ENCODE data around the gene ZNF791. TPM values are rescaled to one million over a fixed set of nuclear protein-coding genes. Genes with fewer than 3 reads are reported as not detected.

The ZNF791 gene
- total RNA-seq, 1 experiment from 2014 or later = 22.4 TPM

GRCh38 chr19:12672744-12673143, 62.0 kb downstream of the ZNF791 start:
- intact Hi-C loops (cut with micrococcal nuclease; ENCODE audit: unreplicated experiment) = loop anchor here (2.0 kb wide), 1 partner anchor 108 kb away; no protein-coding TSS in a partner anchor
- no peak overlapping the region for H3K27ac ChIP-seq

GRCh38 chr19:12675399-12675798, 64.7 kb downstream of the ZNF791 start:
- ChIA-PET POLR2A (ENCODE audit: unreplicated experiment) (no interaction called here), CTCF (no interaction called here)
- intact Hi-C loops (cut with micrococcal nuclease; ENCODE audit: unreplicated experiment) = no loop called here
- H4K20me1 ChIP-seq (ENCODE audit: insufficient read depth) = peaks cover 25% of the 10 kb centered on the region
- H3K4me3 ChIP-seq = no peak overlapping the region
- TF ChIP-seq EZH2 (IDR thresholded peaks at IDR 0.05; ENCODE audit: low read depth) = no peak
- H2AFZ ChIP-seq = no peak overlapping the region
- peaks cover 48% of the 10 kb centered on the region for H3F3A ChIP-seq (ENCODE audit: insufficient read depth, low read depth)
- H3K27me3 ChIP-seq (ENCODE audit: insufficient read depth, low read depth) = no peaks in the 10 kb centered on the region
- H3K27ac ChIP-seq = no peak overlapping the region
- BruUV-seq (replicated peaks) = no TSS peak
- peaks cover 11% of the 10 kb centered on the region; the same call in 1 of the 2 replicates for H3K4me1 ChIP-seq (replicated peaks; ENCODE audit: insufficient read depth)
- peaks cover 34% of the 10 kb centered on the region for H3K36me3 ChIP-seq (ENCODE audit: low read depth)
- H3K4me2 ChIP-seq = no peak overlapping the region
- H3K9me2 ChIP-seq (ENCODE audit: insufficient read depth) = no peaks in the 10 kb centered on the region
- no peak for DNase-seq
- peaks cover 24% of the 10 kb centered on the region for H3K79me2 ChIP-seq (ENCODE audit: low read depth)
- no peaks in the 10 kb centered on the region for H3K9me3 ChIP-seq (ENCODE audit: insufficient read depth, low read depth)

More at GRCh38 chr19:12672744-12673143, 62.0 kb downstream of the ZNF791 start:
- Histone ChIP-seq H3K4me1 (replicated peaks; ENCODE audit: insufficient read depth) (peaks cover 15% of the 10 kb centered on the region), H3K4me3 (no peak overlapping the region), H3F3A (ENCODE audit: insufficient read depth, low read depth) (peaks cover 47% of the 10 kb centered on the region), H4K20me1 (ENCODE audit: insufficient read depth) (peaks cover 15% of the 10 kb centered on the region), H3K9me3 (ENCODE audit: insufficient read depth, low read depth) (no peaks in the 10 kb centered on the region), H3K4me2 (no peak overlapping the region), H3K79me2 (ENCODE audit: low read depth) (peaks cover 29% of the 10 kb centered on the region), H2AFZ (no peak overlapping the region), H3K36me3 (ENCODE audit: low read depth) (peaks cover 20% of the 10 kb centered on the region), H3K9me2 (ENCODE audit: insufficient read depth) (no peaks in the 10 kb centered on the region), H3K27me3 (ENCODE audit: insufficient read depth, low read depth) (no peaks in the 10 kb centered on the region)
- TF ChIP-seq CTCF (conservative IDR thresholded peaks at IDR 0.05) (no peak), EZH2 (IDR thresholded peaks at IDR 0.05; ENCODE audit: low read depth) (no peak)
- no TSS peak for BruUV-seq (replicated peaks)
- DNase-seq = no peak
- POLR2A ChIA-PET (ENCODE audit: unreplicated experiment) = interaction anchor here (0.7 kb wide), 1 partner anchor 472 kb away, joined by 5 read pairs; no protein-coding TSS in a partner anchor
- CTCF ChIA-PET = interaction anchor here (0.7 to 1.0 kb wide), 3 partner anchors 27 to 1405 kb away, joined by 4 to 13 read pairs (median 13); no protein-coding TSS in a partner anchor

GRCh38 chr19:12675940-12676339, 65.2 kb downstream of the ZNF791 start:
- Histone ChIP-seq H2AFZ (no peak overlapping the region), H3K36me3 (ENCODE audit: low read depth) (peaks cover 34% of the 10 kb centered on the region), H3K9me3 (ENCODE audit: insufficient read depth, low read depth) (no peaks in the 10 kb centered on the region), H3K4me3 (no peak overlapping the region), H3K9me2 (ENCODE audit: insufficient read depth) (no peaks in the 10 kb centered on the region), H3K4me1 (replicated peaks; ENCODE audit: insufficient read depth) (peaks cover 7% of the 10 kb centered on the region; the same call in 1 of the 2 replicates), H3K27ac (no peak overlapping the region), H3F3A (ENCODE audit: insufficient read depth, low read depth) (peaks cover 46% of the 10 kb centered on the region), H3K79me2 (ENCODE audit: low read depth) (peaks cover 21% of the 10 kb centered on the region), H4K20me1 (ENCODE audit: insufficient read depth) (peaks cover 28% of the 10 kb centered on the region), H3K27me3 (ENCODE audit: insufficient read depth, low read depth) (no peaks in the 10 kb centered on the region), H3K4me2 (no peak overlapping the region)
- intact Hi-C loops (cut with micrococcal nuclease; ENCODE audit: unreplicated experiment) = no loop called here
- CTCF ChIA-PET = no interaction called here
- no TSS peak for BruUV-seq (replicated peaks)
- TF ChIP-seq EZH2 (IDR thresholded peaks at IDR 0.05; ENCODE audit: low read depth) (no peak), CTCF (conservative IDR thresholded peaks at IDR 0.05) (no peak)
- no peak for DNase-seq
- POLR2A ChIA-PET (ENCODE audit: unreplicated experiment) = no interaction called here

- H3K27me3 ChIP-seq (ENCODE audit: insufficient read depth, low read depth) = no peaks in the 10 kb centered on the region
- H3K79me2 ChIP-seq (ENCODE audit: low read depth) = peaks cover 19% of the 10 kb centered on the region
- CTCF ChIA-PET = interaction anchor here (0.5 kb wide), 1 partner anchor 1255 kb away, joined by 3 read pairs; no protein-coding TSS in a partner anchor
- H3K4me3 ChIP-seq = no peak overlapping the region
- peak; percentile 78 to 85 for DNase-seq
- intact Hi-C loops (cut with micrococcal nuclease; ENCODE audit: unreplicated experiment) = no loop called here
- H2AFZ ChIP-seq = no peak overlapping the region
- peaks cover 34% of the 10 kb centered on the region for H3K36me3 ChIP-seq (ENCODE audit: low read depth)
- H4K20me1 ChIP-seq (ENCODE audit: insufficient read depth) = peaks cover 28% of the 10 kb centered on the region
- peaks cover 6% of the 10 kb centered on the region; the same call in 1 of the 2 replicates for H3K4me1 ChIP-seq (replicated peaks; ENCODE audit: insufficient read depth)
- H3K27ac ChIP-seq = no peak overlapping the region
- BruUV-seq (replicated peaks) = no TSS peak
- no peak overlapping the region for H3K4me2 ChIP-seq
- POLR2A ChIA-PET (ENCODE audit: unreplicated experiment) = no interaction called here
- no peaks in the 10 kb centered on the region for H3K9me2 ChIP-seq (ENCODE audit: insufficient read depth)
- TF ChIP-seq CTCF (conservative IDR thresholded peaks at IDR 0.05) (peak; percentile 96), EZH2 (IDR thresholded peaks at IDR 0.05; ENCODE audit: low read depth) (no peak)
- H3F3A ChIP-seq (ENCODE audit: insufficient read depth, low read depth) = peaks cover 47% of the 10 kb centered on the region
- no peaks in the 10 kb centered on the region for H3K9me3 ChIP-seq (ENCODE audit: insufficient read depth, low read depth)
These were observed 65.7 kb downstream of the ZNF791 start for GRCh38 chr19:12676384-12676792.

All from PC-9 (cell line).